SJCRH30 (cell line): ENCODE data around the gene PRMT6. TPM values are rescaled to one million over a fixed set of nuclear protein-coding genes. Genes with fewer than 3 reads are reported as not detected.

Experiments used
- total RNA-seq: library from RNA; depleted of rRNA; stranded (reverse); fragments of >200 nt; shearing (Covaris generic); gene quantifications from 2 replicates; pipeline ENCODE4 v1.2.3, GENCODE V29; 2014; rRNA removed

PRMT6 gene
- total RNA-seq, 1 experiment from 2014 or later: 42.3 TPM

Other genes with a start within 250 kb of the PRMT6 start
- 0.15 TPM in 1 of 2 replicates, not detected in the other for gene NTNG1, start 84.4 kb downstream of the PRMT6 start, total RNA-seq